Sigmoid colon (tissue), 4 donors: ENCODE measurements around the gene MITF.

Experiments used
- CTCF ChIP-seq, 4 experiments: fragments of 450-650 bp in 3 of 4; fragments of 200-600 bp in 1 of 4; IDR thresholded peaks; one replicate each; pipeline ENCODE4 v1.5.1; 2016 to 2019; ENCODE audit warnings: antibody characterized with exemption in 4 of 4, mild to moderate bottlenecking in 3 of 4, moderate library complexity in 2 of 4
- POLR2A ChIP-seq, 2 donors: fragments of 450-650 bp; IDR thresholded peaks; one replicate each; pipeline ENCODE4 v1.6.1; 2016; ENCODE audit warnings: antibody characterized with exemption in 2 of 2, mild to moderate bottlenecking in 2 of 2, moderate library complexity in 2 of 2
- POLR2AphosphoS5 ChIP-seq, 4 donors: sonication (generic); formaldehyde crosslinking; IDR thresholded peaks; one replicate each; pipeline ENCODE4 v1.6.1; 2017; ENCODE audit warnings: antibody characterized with exemption in 4 of 4

- no peak for TF ChIP-seq CTCF (IDR thresholded peaks at IDR 0.05)
- no peak for TF ChIP-seq POLR2A (IDR thresholded peaks at IDR 0.05)
- no peak for TF ChIP-seq POLR2AphosphoS5 (IDR thresholded peaks at IDR 0.05)
These were observed 76.7 kb downstream of the MITF start for GRCh38 chr3:69815970-69816369.
